NT2/D1 (cell line): ENCODE measurements around the gene NFS1.
"Not testable (repeated sequence)": the region's sequence is repeated elsewhere in the genome, so short reads cannot be mapped to it uniquely, and the experiment has no call there.

Experiments used
- DNase-seq: peaks from one replicate; pipeline ENCODE4 v3.0.0-alpha.2; 2011; ENCODE audit warnings: low read depth, low spot score
- H3K27me3 ChIP-seq: 2 replicates; pipeline ENCODE4 v1.6.0; 2011; ENCODE audit warnings: mild to moderate bottlenecking; ENCODE audit not compliant: insufficient read length, insufficient read depth
- H3K36me3 ChIP-seq: 2 replicates; pipeline ENCODE4 v1.6.1; 2011; ENCODE audit warnings: mild to moderate bottlenecking, low read length, mixed read lengths; ENCODE audit not compliant: insufficient read depth, insufficient read length
- H3K4me1 ChIP-seq: 2 replicates; pipeline ENCODE4 v1.5.1; 2011; ENCODE audit not compliant: insufficient read depth, insufficient read length
- H3K4me3 ChIP-seq: 2 replicates; pipeline ENCODE4 v1.5.1; 2011; ENCODE audit warnings: low read depth; ENCODE audit not compliant: insufficient read length
- H3K9ac ChIP-seq: 2 replicates; pipeline ENCODE4 v1.6.0; 2011; ENCODE audit warnings: low read depth; ENCODE audit not compliant: insufficient read length
- H3K9me3 ChIP-seq: 2 replicates; pipeline ENCODE4 v1.5.1; 2011; ENCODE audit warnings: mild to moderate bottlenecking, low read length; ENCODE audit not compliant: insufficient read depth
- SUZ12 ChIP-seq: IDR thresholded peaks from 2 replicates; pipeline ENCODE4 v1.6.1; 2011; ENCODE audit not compliant: insufficient read length, insufficient read depth; ENCODE audit errors: extremely low read depth
- YY1 ChIP-seq: IDR thresholded peaks from 2 replicates; pipeline ENCODE4 v1.6.1; 2011; ENCODE audit not compliant: insufficient read length, insufficient read depth
- ZNF274 ChIP-seq: IDR thresholded peaks from 2 replicates; pipeline ENCODE4 v1.6.1; 2011; ENCODE audit warnings: mild to moderate bottlenecking, low read depth, low read length

The NFS1 gene

DNA sequence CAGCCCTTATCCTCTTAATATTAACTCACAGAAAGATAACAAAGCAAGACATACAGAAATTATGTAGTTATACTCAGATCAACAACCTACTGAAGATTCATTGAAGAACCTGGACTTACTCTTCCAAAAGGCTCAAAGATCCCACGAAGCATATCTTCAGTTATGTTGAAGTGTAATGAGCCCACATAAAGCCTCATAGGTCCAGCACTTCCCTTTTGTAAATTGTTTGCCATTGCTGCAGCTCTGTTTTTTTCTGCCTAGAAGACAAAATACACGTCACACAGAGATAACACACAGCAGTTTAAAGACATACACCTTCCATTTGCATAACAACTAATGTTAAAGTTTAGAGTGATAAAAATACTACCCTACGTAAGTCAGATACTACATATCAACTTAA lies 22.5 kb upstream of the NFS1 start:
- Histone ChIP-seq H3K4me3 (no peak overlapping the region), H3K27me3 (no peaks in the 10 kb centered on the region), H3K36me3 (peaks cover 93% of the 10 kb centered on the region), H3K9me3 (no peaks in the 10 kb centered on the region), H3K4me1 (peaks cover 3% of the 10 kb centered on the region), H3K9ac (no peak overlapping the region)
- TF ChIP-seq ZNF274 (no peak), YY1 (no peak)
- DNase-seq: no peak

DNA sequence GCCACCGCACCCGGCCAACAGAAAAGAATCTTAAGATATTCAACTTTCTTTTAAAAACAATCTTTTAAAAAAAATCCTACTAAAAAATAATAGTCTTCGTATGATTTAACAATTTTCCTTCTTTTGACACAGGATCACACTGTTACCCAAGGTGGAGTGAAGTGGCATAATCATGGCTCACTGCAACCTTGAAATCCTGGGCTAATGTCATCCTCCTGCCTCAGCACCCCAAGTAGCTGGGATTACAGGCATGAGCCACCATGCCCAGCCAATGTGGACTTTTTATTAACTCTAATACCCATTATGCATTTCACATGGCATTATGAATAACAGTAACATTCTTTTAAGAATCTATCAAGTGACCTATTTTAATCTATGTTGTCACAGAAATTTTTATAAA lies 22.1 kb upstream of the NFS1 start:
- H3K4me3 ChIP-seq: no peak overlapping the region
- DNase-seq: no peak
- no peak overlapping the region for H3K9ac ChIP-seq
- no peak for TF ChIP-seq ZNF274
- TF ChIP-seq YY1: no peak
- H3K9me3 ChIP-seq: no peaks in the 10 kb centered on the region
- H3K4me1 ChIP-seq: peaks cover 3% of the 10 kb centered on the region
- H3K36me3 ChIP-seq: peaks cover 93% of the 10 kb centered on the region
- H3K27me3 ChIP-seq: no peaks in the 10 kb centered on the region

- Histone ChIP-seq H3K4me3 (no peak overlapping the region), H3K9me3 (no peaks in the 10 kb centered on the region), H3K27me3 (no peaks in the 10 kb centered on the region), H3K36me3 (peaks cover 93% of the 10 kb centered on the region), H3K4me1 (peaks cover 3% of the 10 kb centered on the region), H3K9ac (no peak overlapping the region)
- no peak for TF ChIP-seq SUZ12
- no peak for TF ChIP-seq ZNF274
- TF ChIP-seq YY1: no peak
- DNase-seq: no peak
These were observed 21.3 kb upstream of the NFS1 start for GRCh38 chr20:35720165-35721123.

DNA sequence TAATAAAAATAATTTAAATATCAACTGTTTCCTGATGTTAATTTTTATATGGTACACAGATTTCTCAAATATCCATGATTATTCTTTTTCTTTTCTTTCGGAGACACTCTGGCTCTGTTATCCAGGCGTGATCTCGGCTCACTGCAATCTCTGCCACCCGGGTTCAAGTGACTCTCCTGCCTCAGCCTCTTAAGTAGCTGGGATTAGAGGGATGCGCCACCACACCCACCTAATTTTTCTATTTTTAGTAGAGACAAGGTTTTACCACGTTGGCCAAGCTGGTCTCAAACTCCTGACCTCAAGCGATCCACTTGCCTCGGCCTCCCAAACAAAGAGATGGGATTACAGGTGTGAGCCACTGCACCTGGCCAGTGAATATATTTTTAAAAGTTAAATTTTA lies 20.6 kb upstream of the NFS1 start:
- no peak overlapping the region for H3K9ac ChIP-seq
- no peaks in the 10 kb centered on the region for H3K4me1 ChIP-seq
- H3K4me3 ChIP-seq: no peak overlapping the region
- H3K27me3 ChIP-seq: no peaks in the 10 kb centered on the region
- no peaks in the 10 kb centered on the region for H3K9me3 ChIP-seq
- TF ChIP-seq SUZ12: no peak
- TF ChIP-seq ZNF274: no peak
- no peak for TF ChIP-seq YY1
- H3K36me3 ChIP-seq: peaks cover 93% of the 10 kb centered on the region
- no peak for DNase-seq

- Histone ChIP-seq H3K27me3 (no peaks in the 10 kb centered on the region), H3K36me3 (peaks cover 93% of the 10 kb centered on the region), H3K9ac (no peak overlapping the region), H3K4me3 (no peak overlapping the region), H3K9me3 (no peaks in the 10 kb centered on the region), H3K4me1 (no peaks in the 10 kb centered on the region)
- TF ChIP-seq YY1 (no peak), SUZ12 (no peak), ZNF274 (no peak)
- DNase-seq: no peak
These were observed 20.0 kb upstream of the NFS1 start for GRCh38 chr20:35718972-35719635.

DNA sequence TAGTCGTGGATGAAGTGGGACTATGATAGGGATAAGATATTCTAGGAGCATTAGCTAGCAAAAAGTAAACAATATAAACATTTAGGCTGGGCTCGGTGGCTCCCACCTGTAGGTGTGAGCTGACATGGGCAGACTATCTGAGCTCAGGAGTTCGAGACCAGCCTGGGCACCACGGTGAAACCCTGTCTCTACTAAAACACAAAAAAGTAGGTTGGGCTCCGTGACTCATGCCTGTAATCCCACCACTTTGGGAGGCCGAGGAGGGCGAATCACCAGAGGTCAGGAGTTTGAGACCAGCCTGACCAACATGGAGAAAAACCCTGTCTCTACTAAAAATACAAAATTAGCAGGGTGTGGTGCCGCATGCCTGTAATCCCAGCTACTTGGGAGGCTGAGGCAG lies 19.2 kb upstream of the NFS1 start:
- H3K9me3 ChIP-seq, H3K27me3 ChIP-seq, DNase-seq, H3K4me1 ChIP-seq, H3K9ac ChIP-seq, H3K4me3 ChIP-seq: not testable (repeated sequence)
- peaks cover 94% of the 10 kb centered on the region for H3K36me3 ChIP-seq

DNA sequence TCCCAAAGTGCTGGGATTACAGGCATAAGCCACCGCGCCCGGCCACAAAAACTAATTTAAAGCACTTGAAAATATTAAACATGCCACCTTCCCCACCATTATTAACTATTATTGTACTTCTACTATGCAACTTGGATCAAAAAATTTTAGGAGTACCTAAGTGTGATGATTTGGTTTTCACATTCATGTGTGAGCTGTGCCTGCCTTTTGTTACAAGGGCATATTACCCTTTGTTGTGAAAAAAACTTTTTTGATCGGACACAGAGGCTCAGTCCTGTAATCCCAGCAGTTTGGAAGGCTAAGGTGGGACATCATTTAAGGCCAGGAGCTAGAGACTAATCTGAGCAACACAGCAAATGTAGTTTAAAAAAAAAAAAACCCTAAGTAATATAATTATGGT lies 17.2 kb upstream of the NFS1 start:
- no peak overlapping the region for H3K9ac ChIP-seq
- H3K9me3 ChIP-seq: no peaks in the 10 kb centered on the region
- DNase-seq: no peak
- peaks cover 92% of the 10 kb centered on the region for H3K36me3 ChIP-seq
- no peaks in the 10 kb centered on the region for H3K4me1 ChIP-seq
- H3K4me3 ChIP-seq: no peak overlapping the region
- TF ChIP-seq YY1: no peak
- no peaks in the 10 kb centered on the region for H3K27me3 ChIP-seq
